A549 (cell line): Measurements from ENCODE around the gene NGRN.

ENCODE experiments used
- CBX2 ChIP-seq: fragments of 200-600 bp; sonication (generic); IDR thresholded peaks from 2 replicates; pipeline ENCODE4 v1.6.1; 2016; ENCODE audit warnings: low read depth, mild to moderate bottlenecking, borderline replicate concordance
- CBX8 ChIP-seq: fragments of 200-600 bp; sonication (generic); IDR thresholded peaks from 2 replicates; pipeline ENCODE4 v1.6.1; 2016
- KDM1A ChIP-seq: fragments of 200-600 bp; sonication (generic); IDR thresholded peaks from 2 replicates; pipeline ENCODE4 v1.6.1; 2016; ENCODE audit warnings: low read depth, mild to moderate bottlenecking
- POLR2A ChIP-seq: IDR thresholded peaks from 2 replicates; pipeline ENCODE4 v1.6.1; 2012; ENCODE audit warnings: mild to moderate bottlenecking, low read length
- RCOR1 ChIP-seq: fragments of 150-350 bp; IDR thresholded peaks from 2 replicates; pipeline ENCODE4 v1.6.1; 2014; ENCODE audit warnings: antibody characterized with exemption, low read length, low read depth
- RNF2 ChIP-seq: fragments of 200-600 bp; sonication (generic); IDR thresholded peaks from 2 replicates; pipeline ENCODE4 v1.6.1; 2016; ENCODE audit warnings: low read depth, mild to moderate bottlenecking, antibody characterized with exemption, moderate library complexity, borderline replicate concordance
- SMC3 ChIP-seq: fragments of >200 bp; sonication (Bioruptor Twin); formaldehyde crosslinking; IDR thresholded peaks from 3 replicates; pipeline ENCODE4 v1.6.1; 2018; ENCODE audit warnings: inconsistent platforms
- SREBF2 ChIP-seq: fragments of 450-650 bp; IDR thresholded peaks from 2 replicates; pipeline ENCODE4 v1.6.1; 2014; ENCODE audit warnings: mild to moderate bottlenecking, moderate library complexity
- ZFP36 ChIP-seq: fragments of 450-650 bp; IDR thresholded peaks from 2 replicates; pipeline ENCODE4 v1.6.1; 2014; ENCODE audit warnings: borderline replicate concordance; ENCODE audit not compliant: partially characterized antibody
- TF ChIP-seq, protein P1 (sequence below): IDR thresholded peaks from 2 replicates; pipeline ENCODE4 v1.6.1; 2012
- TF ChIP-seq, protein P2 (sequence below): fragments of >200 bp; sonication (Bioruptor Twin); formaldehyde crosslinking; IDR thresholded peaks from 3 replicates; pipeline ENCODE4 v1.5.1; 2016
- TF ChIP-seq, protein P3 (sequence below): IDR thresholded peaks from 2 replicates; pipeline ENCODE4 v1.6.1; 2012
- TF ChIP-seq, protein P4 (sequence below): fragments of 200-600 bp; sonication (generic); IDR thresholded peaks from 2 replicates; pipeline ENCODE4 v1.6.1; 2016; ENCODE audit warnings: antibody characterized with exemption, mild to moderate bottlenecking, moderate library complexity

DNA sequence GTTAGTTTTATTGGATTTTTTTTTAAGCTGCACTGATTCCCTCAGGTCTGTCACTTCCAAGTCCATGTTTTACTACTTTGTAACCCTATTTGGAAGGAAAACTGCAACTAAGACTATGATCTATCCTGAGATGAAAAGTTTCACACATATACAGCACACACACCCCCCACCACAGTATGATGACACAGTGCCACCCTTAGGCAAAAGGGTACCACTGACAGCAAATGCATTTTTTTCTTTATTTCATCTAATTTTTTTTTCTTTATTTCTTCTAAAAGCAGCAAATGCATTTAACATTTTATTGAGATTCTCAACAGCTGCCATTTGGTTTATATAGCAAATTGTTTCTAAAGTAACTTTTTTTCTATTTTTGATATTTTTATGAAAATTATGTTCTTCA lies 21.2 kb downstream of the NGRN start:
- no peak for TF ChIP-seq RCOR1
- TF ChIP-seq CBX8: no peak
- TF ChIP-seq, protein P1, sequence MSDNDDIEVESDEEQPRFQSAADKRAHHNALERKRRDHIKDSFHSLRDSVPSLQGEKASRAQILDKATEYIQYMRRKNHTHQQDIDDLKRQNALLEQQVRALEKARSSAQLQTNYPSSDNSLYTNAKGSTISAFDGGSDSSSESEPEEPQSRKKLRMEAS: no peak
- no peak for TF ChIP-seq POLR2A
- peak; percentile 66 for TF ChIP-seq SMC3
- TF ChIP-seq, protein P2, sequence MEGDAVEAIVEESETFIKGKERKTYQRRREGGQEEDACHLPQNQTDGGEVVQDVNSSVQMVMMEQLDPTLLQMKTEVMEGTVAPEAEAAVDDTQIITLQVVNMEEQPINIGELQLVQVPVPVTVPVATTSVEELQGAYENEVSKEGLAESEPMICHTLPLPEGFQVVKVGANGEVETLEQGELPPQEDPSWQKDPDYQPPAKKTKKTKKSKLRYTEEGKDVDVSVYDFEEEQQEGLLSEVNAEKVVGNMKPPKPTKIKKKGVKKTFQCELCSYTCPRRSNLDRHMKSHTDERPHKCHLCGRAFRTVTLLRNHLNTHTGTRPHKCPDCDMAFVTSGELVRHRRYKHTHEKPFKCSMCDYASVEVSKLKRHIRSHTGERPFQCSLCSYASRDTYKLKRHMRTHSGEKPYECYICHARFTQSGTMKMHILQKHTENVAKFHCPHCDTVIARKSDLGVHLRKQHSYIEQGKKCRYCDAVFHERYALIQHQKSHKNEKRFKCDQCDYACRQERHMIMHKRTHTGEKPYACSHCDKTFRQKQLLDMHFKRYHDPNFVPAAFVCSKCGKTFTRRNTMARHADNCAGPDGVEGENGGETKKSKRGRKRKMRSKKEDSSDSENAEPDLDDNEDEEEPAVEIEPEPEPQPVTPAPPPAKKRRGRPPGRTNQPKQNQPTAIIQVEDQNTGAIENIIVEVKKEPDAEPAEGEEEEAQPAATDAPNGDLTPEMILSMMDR: peak; percentile 86
- no peak for TF ChIP-seq CBX2
- TF ChIP-seq, protein P3, sequence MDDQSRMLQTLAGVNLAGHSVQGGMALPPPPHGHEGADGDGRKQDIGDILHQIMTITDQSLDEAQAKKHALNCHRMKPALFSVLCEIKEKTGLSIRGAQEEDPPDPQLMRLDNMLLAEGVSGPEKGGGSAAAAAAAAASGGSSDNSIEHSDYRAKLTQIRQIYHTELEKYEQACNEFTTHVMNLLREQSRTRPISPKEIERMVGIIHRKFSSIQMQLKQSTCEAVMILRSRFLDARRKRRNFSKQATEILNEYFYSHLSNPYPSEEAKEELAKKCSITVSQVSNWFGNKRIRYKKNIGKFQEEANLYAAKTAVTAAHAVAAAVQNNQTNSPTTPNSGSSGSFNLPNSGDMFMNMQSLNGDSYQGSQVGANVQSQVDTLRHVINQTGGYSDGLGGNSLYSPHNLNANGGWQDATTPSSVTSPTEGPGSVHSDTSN: no peak
- TF ChIP-seq SREBF2: no peak
- TF ChIP-seq ZFP36: no peak
- TF ChIP-seq, protein P4, sequence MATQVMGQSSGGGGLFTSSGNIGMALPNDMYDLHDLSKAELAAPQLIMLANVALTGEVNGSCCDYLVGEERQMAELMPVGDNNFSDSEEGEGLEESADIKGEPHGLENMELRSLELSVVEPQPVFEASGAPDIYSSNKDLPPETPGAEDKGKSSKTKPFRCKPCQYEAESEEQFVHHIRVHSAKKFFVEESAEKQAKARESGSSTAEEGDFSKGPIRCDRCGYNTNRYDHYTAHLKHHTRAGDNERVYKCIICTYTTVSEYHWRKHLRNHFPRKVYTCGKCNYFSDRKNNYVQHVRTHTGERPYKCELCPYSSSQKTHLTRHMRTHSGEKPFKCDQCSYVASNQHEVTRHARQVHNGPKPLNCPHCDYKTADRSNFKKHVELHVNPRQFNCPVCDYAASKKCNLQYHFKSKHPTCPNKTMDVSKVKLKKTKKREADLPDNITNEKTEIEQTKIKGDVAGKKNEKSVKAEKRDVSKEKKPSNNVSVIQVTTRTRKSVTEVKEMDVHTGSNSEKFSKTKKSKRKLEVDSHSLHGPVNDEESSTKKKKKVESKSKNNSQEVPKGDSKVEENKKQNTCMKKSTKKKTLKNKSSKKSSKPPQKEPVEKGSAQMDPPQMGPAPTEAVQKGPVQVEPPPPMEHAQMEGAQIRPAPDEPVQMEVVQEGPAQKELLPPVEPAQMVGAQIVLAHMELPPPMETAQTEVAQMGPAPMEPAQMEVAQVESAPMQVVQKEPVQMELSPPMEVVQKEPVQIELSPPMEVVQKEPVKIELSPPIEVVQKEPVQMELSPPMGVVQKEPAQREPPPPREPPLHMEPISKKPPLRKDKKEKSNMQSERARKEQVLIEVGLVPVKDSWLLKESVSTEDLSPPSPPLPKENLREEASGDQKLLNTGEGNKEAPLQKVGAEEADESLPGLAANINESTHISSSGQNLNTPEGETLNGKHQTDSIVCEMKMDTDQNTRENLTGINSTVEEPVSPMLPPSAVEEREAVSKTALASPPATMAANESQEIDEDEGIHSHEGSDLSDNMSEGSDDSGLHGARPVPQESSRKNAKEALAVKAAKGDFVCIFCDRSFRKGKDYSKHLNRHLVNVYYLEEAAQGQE: no peak
- no peak for TF ChIP-seq RNF2
- no peak for TF ChIP-seq KDM1A
